ENCODE measurements around the gene DUSP15. TPM values are rescaled to one million over a fixed set of nuclear protein-coding genes. Genes with fewer than 3 reads are reported as not detected.

Gene DUSP15
- total and polyA plus RNA-seq, 2 of the 8 experiments (the other 6 are each of a cell fraction or from before 2014, with no cell fraction given), result 0.91 to 3.2 TPM

DNA sequence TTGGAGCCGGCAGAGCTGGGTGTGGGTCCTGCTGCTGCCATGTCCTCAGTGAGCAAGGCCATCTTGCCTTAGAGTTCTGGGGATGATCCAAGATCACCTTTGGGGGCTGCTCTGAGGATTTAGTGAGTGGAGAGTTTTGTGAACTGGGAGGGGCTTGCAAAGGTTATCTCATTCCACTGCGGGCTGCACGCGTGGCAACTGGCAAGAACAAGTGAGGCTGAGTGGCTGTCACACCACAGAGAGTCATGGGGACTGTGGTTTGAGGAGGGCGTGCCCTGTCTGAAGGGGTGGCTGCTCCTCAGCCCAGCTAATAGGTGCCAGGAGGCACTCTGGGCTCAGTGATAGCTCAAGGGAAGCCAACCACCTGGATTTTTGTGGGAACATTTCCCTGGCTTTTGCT is 37.7 kb upstream of the DUSP15 start:
- H3K23ac ChIP-seq (ENCODE audit: insufficient read length), result no peak overlapping the region
- peaks cover 12 to 31% (median 24%) of the 10 kb centered on the region in 4 experiments for H3K4me1 ChIP-seq (replicated peaks in 1 of 4; ENCODE audit: control insufficient read depth in 3 of 4, insufficient read depth in 4 of 4, low read length in 3 of 4)
- H3K4me3 ChIP-seq (ENCODE audit: extremely low read depth in 1 of 4, insufficient read depth in 2 of 4, low read depth in 3 of 4, low read length in 4 of 4), result no peak overlapping the region
- CTCF ChIA-PET (ENCODE audit: partially characterized antibody), result interaction anchor here (1.1 kb wide), 1 partner anchor 27 kb away, joined by 3 read pairs; no protein-coding TSS in a partner anchor
- POLR2A ChIA-PET (ENCODE audit: partially characterized antibody), result interaction anchor here (1.0 kb wide), 1 partner anchor 8 kb away, joined by 3 read pairs; no protein-coding TSS in a partner anchor
- H4K91ac ChIP-seq (replicated peaks; ENCODE audit: insufficient read length, low read length), result no peak overlapping the region
- H3K56ac ChIP-seq (replicated peaks; ENCODE audit: insufficient read length, low read depth, low read length), result no peak overlapping the region
- no peak overlapping the region for H2AFZ ChIP-seq (ENCODE audit: low read length)
- H3K36me3 ChIP-seq (ENCODE audit: control insufficient read depth in 2 of 4, insufficient read depth in 4 of 4, low read length in 3 of 4), result no peaks in the 10 kb centered on the region
- no peaks in the 10 kb centered on the region for H3K79me1 ChIP-seq (ENCODE audit: low read depth, low read length)
- no peak overlapping the region for H4K8ac ChIP-seq (ENCODE audit: extremely low read depth, insufficient read depth, low read length)
- H3K27ac ChIP-seq (ENCODE audit: low read depth, low read length), result no peak overlapping the region
- FAIRE-seq (no peak), DNase-seq (ENCODE audit: low read depth in 1 of 2, low spot score in 2 of 2) (no peak)
- H3K18ac ChIP-seq (ENCODE audit: extremely low read depth, low read length), result no peak overlapping the region
- 92% methylated on average over 5 of the region's 5 CpGs; no CpG with 5 or more reads in 1 of the 2 experiments for whole genome bisulfite sequencing, 2 experiments (ENCODE audit: extremely low coverage in 1 of 2, insufficient coverage in 1 of 2, insufficient read length in 1 of 2, insufficient replicate concordance in 2 of 2, low coverage in 1 of 2, low lambda C conversion rate in 2 of 2, missing lambda C conversion rate in 1 of 2)
- H2BK120ac ChIP-seq (replicated peaks; ENCODE audit: low read depth, low read length), result no peak overlapping the region
- no peaks in the 10 kb centered on the region for H4K20me1 ChIP-seq (replicated peaks in 1 of 2; ENCODE audit: control insufficient read depth in 1 of 2, insufficient read depth in 2 of 2, low read length in 2 of 2)
- no peak overlapping the region for H3K9ac ChIP-seq (replicated peaks in 1 of 4; ENCODE audit: extremely low read depth in 1 of 4, low read depth in 3 of 4, low read length in 3 of 4)
- H3K79me2 ChIP-seq (ENCODE audit: control insufficient read depth in 1 of 2, insufficient read depth in 2 of 2, low read length in 2 of 2), result no peaks in the 10 kb centered on the region
- no peak overlapping the region for H2BK15ac ChIP-seq (ENCODE audit: low read length)
- H2BK20ac ChIP-seq (ENCODE audit: low read length), result no peak overlapping the region
- H2AK5ac ChIP-seq (ENCODE audit: low read depth, low read length), result no peak overlapping the region
- H3K23me2 ChIP-seq (ENCODE audit: low read depth, low read length), result peaks cover 2% of the 10 kb centered on the region; the same call in 1 of the 2 replicates
- no peaks in the 10 kb centered on the region for H3K9me3 ChIP-seq (ENCODE audit: insufficient read depth in 2 of 2, low read depth in 1 of 2, low read length in 1 of 2)
- H3K14ac ChIP-seq (ENCODE audit: insufficient read length), result no peak overlapping the region
- H3K4me2 ChIP-seq (ENCODE audit: insufficient read depth in 1 of 2, low read depth in 2 of 2, low read length in 2 of 2), result no peak overlapping the region
- peaks cover 0 to 2% (median 0%) of the 10 kb centered on the region in 4 experiments; a peak in 1 of 7 replicates for H3K27me3 ChIP-seq (replicated peaks in 1 of 4; ENCODE audit: control insufficient read depth in 3 of 4, extremely low read depth in 1 of 4, insufficient read depth in 3 of 4, low read length in 3 of 4)
- TF ChIP-seq CEBPB (IDR thresholded peaks at IDR 0.05; ENCODE audit: low read depth, low read length) (no peak), POLR2A (IDR thresholded peaks at IDR 0.05; ENCODE audit: control extremely low read depth in 1 of 2, low read depth in 2 of 2, low read length in 2 of 2) (no peak)
- no peak overlapping the region for H3K4ac ChIP-seq (replicated peaks; ENCODE audit: insufficient read length, low read depth, low read length)
- H4K5ac ChIP-seq (ENCODE audit: insufficient read length, low read depth, low read length), result no peak overlapping the region
- no peak overlapping the region for H2BK5ac ChIP-seq (ENCODE audit: low read depth, low read length)
- H2BK12ac ChIP-seq (ENCODE audit: low read depth, low read length), result 0 out of 2 replicates have a peak overlapping the region, but pooled peaks have one; percentile 3

All from H1 (cell line).